ENCODE data around the gene WASHC2A. TPM values are rescaled to one million over a fixed set of nuclear protein-coding genes. Genes with fewer than 3 reads are reported as not detected.
"Not testable (repeated sequence)": the region's sequence is repeated elsewhere in the genome, so short reads cannot be mapped to it uniquely, and the experiment has no call there.

The WASHC2A gene
- polyA plus RNA-seq, 1 donor from 2014 or later = 29.9 TPM

DNA sequence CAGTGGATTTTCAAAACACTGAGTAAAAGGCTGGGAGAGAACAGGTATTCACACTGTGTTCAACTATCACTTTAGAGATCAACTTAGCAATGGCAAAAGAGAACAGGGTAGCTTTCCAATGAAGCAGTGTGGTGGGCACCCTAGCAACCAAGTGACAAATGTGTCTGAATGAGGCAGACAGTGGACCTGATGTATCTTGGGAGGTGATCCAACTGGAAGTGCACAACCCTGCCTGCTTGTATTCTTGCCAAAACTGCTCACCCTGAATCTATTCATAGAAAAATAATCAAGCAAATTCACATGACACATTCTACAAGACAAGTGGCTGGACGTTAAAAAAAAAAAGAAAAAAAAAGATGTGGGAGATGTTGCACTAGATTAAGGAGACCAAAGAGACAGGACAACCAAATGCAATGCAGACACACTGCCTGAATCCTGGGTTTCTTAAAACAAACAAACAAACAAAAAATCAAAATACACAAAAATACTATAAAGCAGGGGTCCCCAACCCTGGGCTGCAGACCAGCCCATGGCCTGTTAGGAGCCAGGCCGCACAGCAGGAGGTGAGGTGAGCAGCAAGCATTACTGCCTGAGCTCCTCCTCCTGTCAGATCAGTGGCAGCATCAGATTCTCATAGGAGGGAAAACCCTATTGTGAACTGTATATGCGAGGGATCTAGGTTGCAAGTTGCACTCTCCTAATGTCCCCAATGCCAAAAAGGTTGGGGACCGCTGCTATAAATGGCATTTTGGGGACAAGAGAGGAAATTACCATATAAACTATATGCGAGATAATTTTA lies 12.1 kb upstream of the WASHC2A start:
- not testable (repeated sequence) for H3K36me3 Mint-ChIP-seq, H3K27ac Mint-ChIP-seq, H3K27me3 Mint-ChIP-seq, H3K4me3 Mint-ChIP-seq, H3K4me1 Mint-ChIP-seq, H3K9me3 Mint-ChIP-seq

- not testable (repeated sequence) for H3K9me3 Mint-ChIP-seq, H3K4me1 Mint-ChIP-seq, H3K36me3 Mint-ChIP-seq, H3K4me3 Mint-ChIP-seq, H3K27ac Mint-ChIP-seq, H3K27me3 Mint-ChIP-seq
These were observed 11.1 kb upstream of the WASHC2A start for GRCh38 chr10:50056654-50057053.

- not testable (repeated sequence) for H3K27me3 Mint-ChIP-seq, H3K4me1 Mint-ChIP-seq, H3K27ac Mint-ChIP-seq, H3K4me3 Mint-ChIP-seq, H3K9me3 Mint-ChIP-seq, H3K36me3 Mint-ChIP-seq
These were observed 9.0 kb upstream of the WASHC2A start for GRCh38 chr10:50058727-50059126.

DNA sequence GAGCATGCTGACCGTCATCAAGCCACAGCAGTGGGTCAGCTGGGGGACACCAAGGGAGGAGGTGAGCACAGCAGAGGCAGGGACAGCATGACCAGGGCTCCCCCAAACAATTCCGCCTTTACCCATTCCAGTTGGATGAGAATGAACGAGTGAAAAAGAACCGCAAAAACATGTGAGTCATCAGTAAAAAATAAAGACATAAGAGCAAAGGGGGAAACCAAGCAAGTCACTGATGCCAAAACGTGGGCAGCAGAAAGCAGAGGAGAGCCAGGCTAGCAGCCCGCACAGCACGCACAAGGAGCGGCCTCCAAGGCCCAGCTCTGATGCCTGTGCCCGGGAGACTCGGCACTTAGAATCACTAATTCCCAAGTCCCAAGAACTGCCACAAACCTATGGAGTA lies 7.8 kb upstream of the WASHC2A start:
- H3K27ac Mint-ChIP-seq, H3K4me3 Mint-ChIP-seq, H3K36me3 Mint-ChIP-seq, H3K9me3 Mint-ChIP-seq, H3K27me3 Mint-ChIP-seq, H3K4me1 Mint-ChIP-seq: not testable (repeated sequence)

GRCh38 chr10:50061548-50061947 lies 6.2 kb upstream of the WASHC2A start:
- not testable (repeated sequence) for H3K4me3 Mint-ChIP-seq, H3K36me3 Mint-ChIP-seq, H3K4me1 Mint-ChIP-seq, H3K27ac Mint-ChIP-seq, H3K9me3 Mint-ChIP-seq, H3K27me3 Mint-ChIP-seq

DNA sequence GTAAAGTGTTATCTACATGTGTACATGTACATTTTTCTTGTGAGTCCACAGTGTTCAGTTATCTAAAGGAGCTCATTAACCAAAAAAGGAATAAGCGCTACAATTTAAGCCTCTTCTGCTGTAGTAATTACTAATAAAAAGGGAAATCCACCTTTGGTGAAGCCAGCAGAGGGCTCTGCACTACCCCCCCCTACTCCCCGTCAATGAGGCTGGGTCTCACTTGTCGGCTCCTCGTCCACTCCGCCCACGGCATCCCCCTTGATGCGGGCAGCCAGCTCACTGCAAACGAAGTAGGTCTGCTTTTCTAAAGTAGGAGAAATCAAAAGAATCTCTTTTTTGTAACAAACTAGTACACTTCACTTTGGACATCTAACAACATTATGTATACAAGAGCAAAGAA lies 4.7 kb upstream of the WASHC2A start:
- H3K36me3 Mint-ChIP-seq = no peaks in the 10 kb centered on the region
- no peaks in the 10 kb centered on the region for H3K9me3 Mint-ChIP-seq
- H3K27ac Mint-ChIP-seq = no peak overlapping the region
- H3K4me1 Mint-ChIP-seq = peaks cover 0 to 5% (median 0%) of the 10 kb centered on the region in 3 donors
- H3K27me3 Mint-ChIP-seq = no peaks in the 10 kb centered on the region
- no peak overlapping the region for H3K4me3 Mint-ChIP-seq

DNA sequence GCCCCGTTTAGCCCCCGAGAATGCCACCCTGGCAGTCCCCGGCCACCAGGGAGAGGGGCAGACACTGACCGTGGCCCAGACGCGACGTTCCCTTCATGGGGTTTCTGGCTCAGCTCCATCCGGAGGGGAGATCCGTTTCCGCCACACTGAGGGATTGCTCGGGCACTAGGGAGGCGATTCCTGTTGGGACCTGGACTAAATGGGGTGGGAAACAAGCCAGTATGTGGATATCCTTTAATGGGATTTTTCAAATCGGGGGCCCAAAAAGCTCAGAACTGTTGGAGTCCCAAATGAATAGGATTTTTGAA lies 552 bp downstream of the WASHC2A start:
- H3K9me3 Mint-ChIP-seq, H3K27me3 Mint-ChIP-seq, H3K36me3 Mint-ChIP-seq, H3K4me1 Mint-ChIP-seq: not testable (repeated sequence)
- Mint-ChIP-seq H3K27ac (peak overlapping the region in 2 of 3 donors; percentile 60 to 76), H3K4me3 (peak overlapping the region; percentile 66 to 88 (median 74))

DNA sequence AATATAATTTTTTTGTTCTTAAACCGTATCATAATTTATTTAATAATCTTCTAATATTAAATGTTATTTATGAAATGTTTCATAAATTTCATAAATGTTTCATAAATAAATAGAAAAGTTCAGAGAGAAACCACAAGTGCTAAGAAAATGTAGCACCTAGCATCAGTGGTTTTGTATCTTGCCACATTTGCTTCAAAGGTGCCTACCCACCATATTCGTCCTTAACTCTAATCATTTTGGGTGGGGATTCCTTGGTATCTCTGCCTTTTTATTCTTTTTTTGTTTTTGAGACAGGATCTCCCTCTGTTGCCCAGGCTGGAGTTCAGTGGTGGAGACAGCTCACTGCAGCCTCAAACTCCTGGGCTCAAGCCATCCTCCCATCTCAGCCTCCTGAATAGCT lies 7.4 kb downstream of the WASHC2A start:
- H3K4me1 Mint-ChIP-seq, H3K36me3 Mint-ChIP-seq, H3K27me3 Mint-ChIP-seq, H3K4me3 Mint-ChIP-seq, H3K9me3 Mint-ChIP-seq, H3K27ac Mint-ChIP-seq: not testable (repeated sequence)

DNA sequence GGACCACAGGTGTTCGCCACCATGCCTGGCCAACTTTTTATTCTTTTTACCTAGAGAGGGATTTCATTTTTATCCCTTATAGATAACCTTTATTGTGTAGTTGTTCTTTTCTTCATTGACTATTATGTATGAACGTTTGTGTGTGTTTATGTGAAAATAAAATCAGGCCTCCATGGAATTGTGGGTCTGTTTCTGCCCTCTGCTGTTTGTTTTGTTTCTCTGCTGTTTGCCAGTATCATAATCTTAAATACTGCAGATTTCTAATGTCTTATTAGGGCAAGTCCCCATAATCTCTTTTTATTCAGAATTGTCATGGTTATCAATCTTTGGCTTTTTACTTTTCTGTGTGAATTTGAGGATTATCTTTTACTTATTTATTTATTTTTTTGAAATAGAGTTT lies 7.8 kb downstream of the WASHC2A start:
- H3K4me3 Mint-ChIP-seq, H3K27ac Mint-ChIP-seq, H3K36me3 Mint-ChIP-seq, H3K4me1 Mint-ChIP-seq, H3K9me3 Mint-ChIP-seq, H3K27me3 Mint-ChIP-seq: not testable (repeated sequence)

DNA sequence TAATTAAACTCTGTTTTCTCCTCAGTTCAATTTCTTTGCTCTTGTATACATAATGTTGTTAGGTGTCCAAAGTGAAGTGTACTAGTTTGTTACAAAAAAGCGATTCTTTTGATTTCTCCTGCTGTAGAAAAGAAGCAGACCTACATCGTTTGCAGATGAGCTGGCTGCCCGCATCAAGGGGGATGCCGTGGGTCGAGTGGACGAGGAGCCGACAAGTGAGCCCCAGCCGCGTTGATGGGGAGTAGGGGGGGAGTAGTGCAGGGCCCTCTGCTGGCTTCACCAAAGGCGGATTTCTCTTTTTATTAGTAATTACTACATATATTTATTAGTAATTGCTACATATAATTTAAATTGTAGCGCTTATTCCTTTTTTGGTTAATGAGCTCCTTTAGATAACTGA lies 23.6 kb downstream of the WASHC2A start:
- not testable (repeated sequence) for H3K4me3 Mint-ChIP-seq, H3K36me3 Mint-ChIP-seq, H3K27ac Mint-ChIP-seq, H3K4me1 Mint-ChIP-seq, H3K27me3 Mint-ChIP-seq, H3K9me3 Mint-ChIP-seq

DNA sequence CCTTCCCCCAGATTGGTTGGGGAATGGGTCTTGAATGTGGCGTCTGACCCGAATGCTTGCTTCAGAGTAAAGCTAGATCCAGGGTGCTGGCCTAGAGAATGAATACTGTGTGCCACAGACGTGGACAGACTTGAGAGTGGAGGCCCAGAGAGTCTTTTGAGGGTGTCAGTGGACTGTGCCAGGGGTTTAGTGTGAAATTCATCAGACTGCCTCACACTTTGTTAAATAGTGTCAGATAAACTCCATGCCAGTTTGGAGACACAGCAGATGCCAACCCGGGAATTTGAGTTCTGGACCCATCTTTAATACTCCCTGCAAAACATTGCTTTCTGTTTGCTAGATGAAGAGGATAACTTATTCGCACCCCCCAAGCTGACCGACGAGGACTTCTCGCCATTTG lies 25.2 kb downstream of the WASHC2A start:
- H3K9me3 Mint-ChIP-seq, H3K36me3 Mint-ChIP-seq, H3K27ac Mint-ChIP-seq, H3K27me3 Mint-ChIP-seq, H3K4me3 Mint-ChIP-seq, H3K4me1 Mint-ChIP-seq: not testable (repeated sequence)

DNA sequence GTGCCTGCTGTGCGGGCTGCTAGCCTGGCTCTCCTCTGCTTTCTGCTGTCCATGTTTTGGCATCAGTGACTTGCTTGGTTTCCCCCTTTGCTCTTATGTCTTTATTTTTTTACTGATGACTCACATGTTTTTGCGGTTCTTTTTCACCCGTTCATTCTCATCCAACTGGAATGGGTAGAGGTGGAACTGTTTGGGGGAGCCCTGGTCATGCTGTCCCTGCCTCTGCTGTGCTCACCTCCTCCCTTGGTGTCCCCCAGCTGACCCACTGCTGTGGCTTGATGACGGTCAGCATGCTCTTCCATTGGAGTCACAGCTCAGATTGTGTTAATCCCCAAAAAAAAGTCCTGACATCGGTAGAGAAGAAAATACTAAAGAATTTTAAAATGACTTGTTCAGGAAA lies 26.9 kb downstream of the WASHC2A start:
- not testable (repeated sequence) for H3K36me3 Mint-ChIP-seq, H3K27me3 Mint-ChIP-seq, H3K27ac Mint-ChIP-seq, H3K9me3 Mint-ChIP-seq, H3K4me1 Mint-ChIP-seq, H3K4me3 Mint-ChIP-seq

DNA sequence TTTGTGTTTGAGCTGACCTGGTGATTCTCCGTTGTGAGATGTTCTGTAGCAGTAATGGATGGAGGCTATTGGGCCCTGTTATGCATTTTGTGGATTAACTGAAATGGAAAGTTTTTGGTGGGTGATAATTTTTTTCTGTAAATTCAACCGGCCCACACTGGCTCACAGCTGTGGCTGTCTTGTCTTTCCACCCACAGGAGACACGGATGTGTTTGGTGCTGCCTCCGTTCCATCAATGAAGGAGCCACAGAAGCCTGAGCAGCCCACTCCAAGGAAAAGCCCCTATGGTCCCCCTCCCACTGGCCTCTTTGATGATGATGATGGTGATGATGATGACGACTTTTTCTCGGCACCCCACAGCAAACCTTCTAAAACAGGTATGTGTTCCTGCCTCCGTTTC lies 27.6 kb downstream of the WASHC2A start:
- H3K27me3 Mint-ChIP-seq, H3K4me1 Mint-ChIP-seq, H3K9me3 Mint-ChIP-seq, H3K36me3 Mint-ChIP-seq, H3K27ac Mint-ChIP-seq, H3K4me3 Mint-ChIP-seq: not testable (repeated sequence)

- H3K4me3 Mint-ChIP-seq, H3K27me3 Mint-ChIP-seq, H3K4me1 Mint-ChIP-seq, H3K9me3 Mint-ChIP-seq, H3K27ac Mint-ChIP-seq, H3K36me3 Mint-ChIP-seq: not testable (repeated sequence)
These were observed 29.0 kb downstream of the WASHC2A start for GRCh38 chr10:50096722-50097121.

- H3K4me3 Mint-ChIP-seq, H3K36me3 Mint-ChIP-seq, H3K27me3 Mint-ChIP-seq, H3K9me3 Mint-ChIP-seq, H3K27ac Mint-ChIP-seq: not testable (repeated sequence)
- peaks cover 0 to 11% (median 5%) of the 10 kb centered on the region in 3 donors for H3K4me1 Mint-ChIP-seq
These were observed 30.9 kb downstream of the WASHC2A start for GRCh38 chr10:50098645-50099044.

GRCh38 chr10:50101139-50101582 lies 33.4 kb downstream of the WASHC2A start:
- not testable (repeated sequence) for H3K36me3 Mint-ChIP-seq, H3K4me3 Mint-ChIP-seq, H3K9me3 Mint-ChIP-seq, H3K27me3 Mint-ChIP-seq
- peak overlapping the region in 1 of 3 donors; percentile 9 for H3K27ac Mint-ChIP-seq
- peaks cover 0 to 11% (median 5%) of the 10 kb centered on the region in 3 donors for H3K4me1 Mint-ChIP-seq

DNA sequence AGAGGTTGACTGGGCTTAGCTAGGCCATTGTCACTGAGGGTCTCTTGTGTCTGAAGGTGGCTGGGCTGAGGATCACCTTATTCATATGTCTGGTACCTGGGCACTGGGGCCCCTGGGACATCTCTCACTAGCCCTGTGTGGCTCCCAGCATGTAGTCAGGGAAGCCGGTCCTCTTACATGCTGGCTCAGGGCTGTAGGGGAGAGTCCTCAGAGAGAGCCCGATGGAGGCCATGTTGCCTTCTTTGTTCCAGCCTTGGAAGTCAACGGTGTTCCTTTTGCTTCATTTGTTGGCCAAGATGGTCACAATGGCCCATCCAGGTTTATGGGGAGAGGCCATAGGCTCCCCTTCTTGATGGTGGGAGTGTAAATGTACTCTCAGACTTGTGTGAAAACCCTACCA lies 34.0 kb downstream of the WASHC2A start:
- H3K4me1 Mint-ChIP-seq = peaks cover 0 to 11% (median 5%) of the 10 kb centered on the region in 3 donors
- not testable (repeated sequence) for H3K36me3 Mint-ChIP-seq, H3K27me3 Mint-ChIP-seq, H3K9me3 Mint-ChIP-seq, H3K4me3 Mint-ChIP-seq
- peak overlapping the region in 2 of 3 donors; percentile 9 to 67 for H3K27ac Mint-ChIP-seq
